ENCODE measurements around the gene DNAL4. TPM values are rescaled to one million over a fixed set of nuclear protein-coding genes. Genes with fewer than 3 reads are reported as not detected.
A peak's percentile ranks its signal among the peaks of the same experiment; 100 is the strongest.

Gene DNAL4
- total RNA-seq, 3 donors from 2014 or later, result 14.7 to 17.6 (median 16.1) TPM

DNA sequence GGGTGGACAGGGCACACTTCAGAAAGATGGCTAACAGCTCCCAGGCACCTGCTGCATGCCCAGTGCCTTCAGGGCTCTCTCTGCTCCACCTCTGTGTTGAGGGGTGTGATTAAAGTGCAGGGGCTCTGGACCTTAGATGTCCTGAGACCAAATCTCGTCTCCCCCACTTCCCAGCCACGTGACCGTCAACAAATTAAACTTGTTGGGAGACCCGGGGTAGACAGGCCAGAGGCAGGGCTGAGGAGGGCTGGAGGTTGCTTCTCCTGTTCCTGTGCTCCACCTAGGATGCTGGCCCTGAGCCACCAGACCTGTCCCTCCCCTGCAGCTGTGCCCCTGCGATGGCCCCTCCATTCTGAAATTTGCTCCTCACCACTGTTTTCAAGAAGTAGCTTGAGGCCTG, 32.9 kb upstream of the DNAL4 start:
- ATAC-seq, result no peak

DNA sequence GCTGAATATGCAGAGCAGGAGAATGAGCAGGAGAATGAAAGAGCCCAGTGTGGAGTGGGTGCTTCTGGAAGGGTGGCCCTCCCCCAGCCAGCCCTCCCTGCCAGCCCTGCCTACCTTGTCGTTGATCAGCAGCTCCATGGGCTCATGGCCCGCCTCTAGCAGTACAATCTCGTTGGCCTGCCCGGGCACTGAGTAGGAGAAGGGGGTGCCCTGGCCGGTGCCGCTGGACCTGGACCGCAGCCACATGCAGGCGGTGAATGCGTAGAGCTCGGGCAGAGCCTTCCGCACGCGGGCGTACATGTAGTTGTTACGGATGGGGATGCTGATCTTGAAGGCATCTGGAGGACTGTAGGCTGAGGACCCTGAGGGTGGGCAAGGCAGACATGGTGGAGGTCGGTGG, 32.4 kb upstream of the DNAL4 start:
- DNase-seq, result peak in 1 of 3 donors; percentile 37
- intact Hi-C loops (cut with DNase I, micrococcal nuclease), result no loop called here
- TF ChIP-seq, protein P1, sequence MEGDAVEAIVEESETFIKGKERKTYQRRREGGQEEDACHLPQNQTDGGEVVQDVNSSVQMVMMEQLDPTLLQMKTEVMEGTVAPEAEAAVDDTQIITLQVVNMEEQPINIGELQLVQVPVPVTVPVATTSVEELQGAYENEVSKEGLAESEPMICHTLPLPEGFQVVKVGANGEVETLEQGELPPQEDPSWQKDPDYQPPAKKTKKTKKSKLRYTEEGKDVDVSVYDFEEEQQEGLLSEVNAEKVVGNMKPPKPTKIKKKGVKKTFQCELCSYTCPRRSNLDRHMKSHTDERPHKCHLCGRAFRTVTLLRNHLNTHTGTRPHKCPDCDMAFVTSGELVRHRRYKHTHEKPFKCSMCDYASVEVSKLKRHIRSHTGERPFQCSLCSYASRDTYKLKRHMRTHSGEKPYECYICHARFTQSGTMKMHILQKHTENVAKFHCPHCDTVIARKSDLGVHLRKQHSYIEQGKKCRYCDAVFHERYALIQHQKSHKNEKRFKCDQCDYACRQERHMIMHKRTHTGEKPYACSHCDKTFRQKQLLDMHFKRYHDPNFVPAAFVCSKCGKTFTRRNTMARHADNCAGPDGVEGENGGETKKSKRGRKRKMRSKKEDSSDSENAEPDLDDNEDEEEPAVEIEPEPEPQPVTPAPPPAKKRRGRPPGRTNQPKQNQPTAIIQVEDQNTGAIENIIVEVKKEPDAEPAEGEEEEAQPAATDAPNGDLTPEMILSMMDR (IDR thresholded peaks at IDR 0.05), result no peak
- H3K36me3 ChIP-seq (ENCODE audit: low read depth), result no peaks in the 10 kb centered on the region
- H3K4me3 ChIP-seq, result no peak overlapping the region
- H3K9me3 ChIP-seq, result no peaks in the 10 kb centered on the region
- no peaks in the 10 kb centered on the region for H3K4me1 ChIP-seq (ENCODE audit: low read depth)
- ATAC-seq, result no peak

More for the DNA sequence above, 32.9 kb upstream of the DNAL4 start:
- TF ChIP-seq, protein P1 (IDR thresholded peaks at IDR 0.05), result no peak
- Histone ChIP-seq H3K4me1 (ENCODE audit: low read depth) (no peaks in the 10 kb centered on the region), H3K4me3 (no peak overlapping the region), H3K9me3 (no peaks in the 10 kb centered on the region), H3K36me3 (ENCODE audit: low read depth) (no peaks in the 10 kb centered on the region)
- intact Hi-C loops (cut with DNase I, micrococcal nuclease), result no loop called here
- peak in 1 of 3 donors; percentile 14 for DNase-seq

DNA sequence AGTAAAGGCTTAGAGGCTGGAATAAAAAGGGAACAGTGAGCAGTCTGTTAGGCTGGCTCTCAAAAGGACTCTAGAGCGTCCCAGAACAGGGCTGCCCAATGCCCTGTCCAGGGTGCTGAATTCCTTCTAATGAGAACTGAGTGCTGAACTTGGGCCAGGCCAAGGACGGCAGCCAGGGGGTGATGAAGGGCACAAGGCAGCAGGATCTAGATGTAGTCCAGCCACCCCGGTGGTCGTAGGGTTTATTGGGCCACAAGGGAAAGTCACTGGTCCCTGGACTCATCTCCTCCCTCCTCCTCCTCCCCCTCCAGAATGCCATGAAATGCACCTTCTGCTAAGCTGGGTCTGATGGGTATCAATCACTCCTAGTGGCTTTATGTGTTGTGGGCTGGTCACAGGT, 30.6 kb upstream of the DNAL4 start:
- TF ChIP-seq, protein P1 (IDR thresholded peaks at IDR 0.05), result no peak
- Histone ChIP-seq H3K36me3 (ENCODE audit: low read depth) (no peaks in the 10 kb centered on the region), H3K4me3 (no peak overlapping the region), H3K9me3 (no peaks in the 10 kb centered on the region), H3K4me1 (ENCODE audit: low read depth) (no peaks in the 10 kb centered on the region)
- intact Hi-C loops (cut with DNase I, micrococcal nuclease), result no loop called here
- ATAC-seq (peak; percentile 74), DNase-seq (peak in 2 of 3 donors; percentile 44 to 81)

DNA sequence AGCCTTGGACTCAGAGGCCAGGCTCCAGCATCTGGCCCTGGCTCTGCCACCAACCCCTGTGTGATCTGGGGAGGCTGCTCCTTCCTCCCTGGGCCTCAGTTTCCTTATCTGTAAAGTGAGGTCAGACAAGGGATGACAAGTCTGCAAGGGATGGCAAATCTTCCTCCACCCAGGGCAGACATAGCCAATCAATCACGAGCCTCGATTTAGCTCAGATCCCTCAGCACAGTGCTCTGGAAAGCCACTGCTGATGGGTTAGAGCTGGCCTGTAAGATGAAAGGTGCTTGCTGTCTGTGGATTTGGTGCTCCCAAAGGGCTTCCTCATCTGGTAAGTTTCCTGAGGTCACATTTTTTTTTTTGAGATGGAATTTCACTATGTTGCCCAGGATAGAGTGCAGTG, 29.7 kb upstream of the DNAL4 start:
- TF ChIP-seq, protein P1 (IDR thresholded peaks at IDR 0.05), result no peak
- Histone ChIP-seq H3K4me1 (ENCODE audit: low read depth) (no peaks in the 10 kb centered on the region), H3K9me3 (no peaks in the 10 kb centered on the region), H3K36me3 (ENCODE audit: low read depth) (no peaks in the 10 kb centered on the region), H3K4me3 (no peak overlapping the region)
- no peak for DNase-seq
- no peak for ATAC-seq
- intact Hi-C loops (cut with DNase I, micrococcal nuclease), result no loop called here

DNA sequence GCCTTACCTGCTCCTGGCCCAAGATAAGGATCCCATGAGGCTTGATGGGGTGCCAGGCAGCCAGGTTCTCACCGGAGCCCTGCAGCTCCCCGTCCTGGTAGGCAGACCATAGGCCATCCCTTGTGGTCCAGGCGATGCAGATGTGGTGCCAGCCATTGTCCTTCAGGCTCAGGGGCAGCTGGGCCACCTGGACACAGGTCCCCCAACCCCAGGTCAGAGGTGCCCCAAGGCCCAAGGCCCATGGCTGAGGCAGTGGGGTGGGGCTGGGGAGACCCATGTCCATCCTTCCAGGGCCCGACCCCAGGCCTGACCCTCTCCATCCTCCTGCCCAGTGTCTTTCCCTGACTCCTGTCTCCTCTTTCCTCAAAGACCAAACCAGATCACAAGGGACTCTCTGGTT, 29.1 kb upstream of the DNAL4 start:
- no peaks in the 10 kb centered on the region for H3K4me1 ChIP-seq (ENCODE audit: low read depth)
- ATAC-seq (no peak), DNase-seq (no peak)
- no peaks in the 10 kb centered on the region for H3K36me3 ChIP-seq (ENCODE audit: low read depth)
- H3K4me3 ChIP-seq, result no peak overlapping the region
- TF ChIP-seq, protein P1 (IDR thresholded peaks at IDR 0.05), result no peak
- intact Hi-C loops (cut with DNase I, micrococcal nuclease), result no loop called here
- no peaks in the 10 kb centered on the region for H3K9me3 ChIP-seq

DNA sequence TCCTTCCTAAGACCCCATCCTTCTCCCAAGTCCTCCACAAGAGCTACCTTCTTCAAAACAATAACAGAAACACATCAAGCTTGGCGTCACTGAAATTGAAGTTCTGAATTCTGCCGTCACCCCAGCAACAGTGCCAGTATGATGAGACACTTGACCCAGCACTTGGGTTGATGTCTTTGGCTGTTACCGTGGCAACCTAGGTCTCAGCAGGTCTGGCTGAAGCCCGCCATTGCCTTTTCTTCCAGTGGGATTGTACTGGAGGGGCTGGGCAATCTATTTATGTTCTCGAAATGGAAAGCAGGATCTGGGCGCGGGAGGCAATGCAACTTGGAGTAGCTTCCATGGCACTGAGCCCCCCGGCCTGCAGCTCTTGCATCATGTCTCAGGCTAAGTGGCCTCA, 26.1 kb upstream of the DNAL4 start:
- H3K4me1 ChIP-seq (ENCODE audit: low read depth), result no peaks in the 10 kb centered on the region
- intact Hi-C loops (cut with DNase I, micrococcal nuclease), result no loop called here
- no peaks in the 10 kb centered on the region for H3K36me3 ChIP-seq (ENCODE audit: low read depth)
- TF ChIP-seq, protein P1 (IDR thresholded peaks at IDR 0.05), result no peak
- H3K4me3 ChIP-seq, result no peak overlapping the region
- DNase-seq (no peak), ATAC-seq (no peak)
- H3K9me3 ChIP-seq, result no peaks in the 10 kb centered on the region
